ENCODE measurements around the gene GBP3. TPM values are rescaled to one million over a fixed set of nuclear protein-coding genes. Genes with fewer than 3 reads are reported as not detected.

The GBP3 gene
- total and polyA plus RNA-seq, 4 donors: 2.0 to 8.8 (median 4.4) TPM

GRCh38 chr1:88980870-88981269 is 41.8 kb downstream of the GBP3 start:
- Histone ChIP-seq H3K27ac (ENCODE audit: low read depth in 1 of 2, low read length in 2 of 2) (no peak overlapping the region), H3K4me1 (ENCODE audit: control insufficient read depth in 4 of 4, insufficient read depth in 4 of 4, low read length in 3 of 4) (peaks cover 7 to 25% (median 16%) of the 10 kb centered on the region in 4 donors), H3K4me3 (ENCODE audit: low read depth in 1 of 3, low read length in 3 of 3) (no peak overlapping the region), H3K36me3 (ENCODE audit: control insufficient read depth in 4 of 4, insufficient read depth in 3 of 4, low read depth in 1 of 4, low read length in 3 of 4) (peaks cover 0 to 2% (median 0%) of the 10 kb centered on the region in 4 donors), H3K9ac (ENCODE audit: low read depth in 1 of 2, low read length in 2 of 2) (no peak overlapping the region), H3K9me3 (ENCODE audit: control insufficient read depth in 4 of 4, low read length in 3 of 4) (no peaks in the 10 kb centered on the region), H3K27me3 (ENCODE audit: control insufficient read depth in 4 of 4, insufficient read depth in 4 of 4, low read length in 3 of 4) (no peaks in the 10 kb centered on the region)
- DNase-seq (ENCODE audit: low spot score): no peak
- no peak for TF ChIP-seq HNF4A (conservative IDR thresholded peaks at IDR 0.05)
- no peak for TF ChIP-seq NR2F2 (IDR thresholded peaks at IDR 0.05)
- TF ChIP-seq TAF1 (conservative IDR thresholded peaks at IDR 0.05): no peak
- no peak for TF ChIP-seq EGR1 (IDR thresholded peaks at IDR 0.05; ENCODE audit: low read depth in 2 of 2)
- TF ChIP-seq RXRA (IDR thresholded peaks at IDR 0.05): no peak
- TF ChIP-seq CTCF (IDR thresholded peaks at IDR 0.05; ENCODE audit: low read depth, low read length, missing input control): no peak
- no peak for TF ChIP-seq FOXA1 (IDR thresholded peaks at IDR 0.05)
- TF ChIP-seq REST (IDR thresholded peaks at IDR 0.05): no peak
- TF ChIP-seq MAX (IDR thresholded peaks at IDR 0.05): no peak
- TF ChIP-seq JUND (IDR thresholded peaks at IDR 0.05): no peak
- no peak for TF ChIP-seq RAD21 (IDR thresholded peaks at IDR 0.05)
- no peak for TF ChIP-seq FOXA2 (IDR thresholded peaks at IDR 0.05)
- no peak for TF ChIP-seq YY1 (IDR thresholded peaks at IDR 0.05)
- no peak for TF ChIP-seq HNF4G (IDR thresholded peaks at IDR 0.05)
- no peak for TF ChIP-seq ATF3 (IDR thresholded peaks at IDR 0.05)
- no peak for TF ChIP-seq SP1 (IDR thresholded peaks at IDR 0.05)
- TF ChIP-seq ZBTB33 (IDR thresholded peaks at IDR 0.05): no peak
- no peak for TF ChIP-seq GABPA (IDR thresholded peaks at IDR 0.05 in 1 of 2, conservative IDR thresholded peaks at IDR 0.05 in 1 of 2)
- WGBS: 45% methylated on average over 1 of the region's 1 CpG
